ENCODE measurements around the gene EFCAB10.
A peak's percentile ranks its signal among the peaks of the same experiment; 100 is the strongest.
"Not testable (repeated sequence)": the region's sequence is repeated elsewhere in the genome, so short reads cannot be mapped to it uniquely, and the experiment has no call there.

Gene EFCAB10

GRCh38 chr7:105531792-105532671 lies 49.3 kb downstream of the EFCAB10 start, which contains the start of gene RINT1:
Gene RINT1 (plus strand): TSS chr7:105532201. CDS start chr7:105532316, 115 bp downstream.
- DNase-seq (ENCODE audit: low read depth in 3 of 3): peak; percentile 69 to 81 (median 81)

DNA sequence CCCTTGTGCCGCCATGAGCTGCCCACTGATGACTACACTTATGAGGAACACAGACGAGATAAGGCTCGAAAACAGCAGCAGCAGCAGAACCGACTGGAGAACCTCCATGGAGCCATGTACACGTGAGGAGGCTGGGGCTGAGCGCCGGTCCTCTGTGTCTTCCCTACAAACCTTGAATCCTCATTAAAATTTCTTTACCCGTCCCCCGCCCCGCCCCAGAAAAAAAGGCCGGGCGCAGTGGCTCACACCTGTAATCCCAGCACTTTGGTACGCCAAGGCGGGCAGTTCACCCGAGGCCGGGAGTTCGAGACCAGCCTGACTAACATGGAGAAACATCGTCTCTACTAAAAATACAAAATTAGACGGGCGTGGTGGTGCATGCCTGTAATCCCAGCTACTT lies 50.7 kb downstream of the EFCAB10 start:
- DNase-seq (ENCODE audit: low read depth in 3 of 3): no peak

DNA sequence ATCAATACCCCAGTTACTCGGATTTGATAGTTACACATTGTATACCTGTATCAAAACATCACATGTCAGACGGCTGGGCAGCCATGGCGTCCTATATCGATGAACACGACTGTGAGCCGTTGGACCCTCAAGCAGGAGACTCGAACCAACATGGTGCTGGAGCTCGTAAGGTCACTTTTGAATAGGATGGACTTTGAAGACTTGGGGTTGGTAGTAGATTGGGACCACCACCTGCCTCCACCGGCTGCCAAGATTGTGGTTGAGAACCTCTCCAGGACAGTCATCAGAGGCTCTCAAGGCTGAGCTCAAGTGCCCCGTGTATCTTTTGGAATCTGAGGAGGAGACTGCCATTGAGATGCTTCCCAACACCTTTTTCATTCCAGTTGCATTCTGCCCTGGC lies 51.2 kb downstream of the EFCAB10 start:
- no peak for DNase-seq (ENCODE audit: low read depth in 3 of 3)

- DNase-seq (ENCODE audit: low read depth in 3 of 3): not testable (repeated sequence)
Measured at GRCh38 chr7:105527737-105528136, 53.6 kb downstream of the EFCAB10 start.

GRCh38 chr7:105524840-105525239 lies 56.5 kb downstream of the EFCAB10 start:
- no peak for DNase-seq (ENCODE audit: low read depth in 3 of 3)

- not testable (repeated sequence) for DNase-seq (ENCODE audit: low read depth in 3 of 3)
Measured at GRCh38 chr7:105524423-105524822, 56.9 kb downstream of the EFCAB10 start.

DNA sequence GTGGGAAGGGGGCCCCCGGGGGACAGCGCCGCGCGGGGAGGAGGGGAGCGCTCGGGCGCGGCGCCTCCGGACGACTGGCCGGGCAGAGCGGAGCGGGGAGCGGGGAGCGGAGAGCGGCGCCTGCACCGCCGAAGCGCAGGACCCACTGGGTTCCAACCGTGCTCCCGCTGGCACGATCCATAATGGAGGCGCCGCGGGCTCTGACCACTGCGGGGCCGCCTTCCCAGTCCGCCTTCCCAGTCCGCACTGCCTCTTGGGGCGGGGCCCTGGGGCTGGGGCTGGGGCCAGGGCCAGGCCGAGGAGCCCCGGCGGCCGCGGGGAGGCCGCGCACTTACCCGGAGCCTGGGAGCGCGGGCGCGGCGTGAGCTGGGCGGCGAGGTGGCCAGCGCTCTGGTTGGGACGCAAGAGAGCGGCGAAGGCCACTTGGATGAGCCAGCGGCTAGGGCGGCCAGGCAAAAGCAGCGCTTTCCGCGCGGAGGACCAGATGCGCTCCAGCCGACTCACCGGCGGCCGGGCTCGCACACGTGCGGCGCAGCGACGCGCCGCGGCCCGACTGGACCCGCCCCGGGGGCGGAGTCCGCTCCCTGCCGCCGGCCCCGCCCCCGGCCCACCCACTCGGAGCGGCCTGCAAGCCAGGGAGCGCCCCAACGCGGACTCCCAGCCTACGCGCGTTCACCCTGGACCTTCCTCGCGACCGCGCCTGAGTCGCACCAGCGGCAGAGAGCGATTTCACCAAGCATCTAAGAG lies 59.4 kb downstream of the EFCAB10 start, which contains the start of gene PUS7:
Gene PUS7, minus strand, starts transcription at position 555 of the 747 bp plus-strand sequence. CDS start 13,759 bp downstream, outside the sequence.
- DNase-seq (ENCODE audit: low read depth in 3 of 3): peak; percentile 65 to 75 (median 74)

DNA sequence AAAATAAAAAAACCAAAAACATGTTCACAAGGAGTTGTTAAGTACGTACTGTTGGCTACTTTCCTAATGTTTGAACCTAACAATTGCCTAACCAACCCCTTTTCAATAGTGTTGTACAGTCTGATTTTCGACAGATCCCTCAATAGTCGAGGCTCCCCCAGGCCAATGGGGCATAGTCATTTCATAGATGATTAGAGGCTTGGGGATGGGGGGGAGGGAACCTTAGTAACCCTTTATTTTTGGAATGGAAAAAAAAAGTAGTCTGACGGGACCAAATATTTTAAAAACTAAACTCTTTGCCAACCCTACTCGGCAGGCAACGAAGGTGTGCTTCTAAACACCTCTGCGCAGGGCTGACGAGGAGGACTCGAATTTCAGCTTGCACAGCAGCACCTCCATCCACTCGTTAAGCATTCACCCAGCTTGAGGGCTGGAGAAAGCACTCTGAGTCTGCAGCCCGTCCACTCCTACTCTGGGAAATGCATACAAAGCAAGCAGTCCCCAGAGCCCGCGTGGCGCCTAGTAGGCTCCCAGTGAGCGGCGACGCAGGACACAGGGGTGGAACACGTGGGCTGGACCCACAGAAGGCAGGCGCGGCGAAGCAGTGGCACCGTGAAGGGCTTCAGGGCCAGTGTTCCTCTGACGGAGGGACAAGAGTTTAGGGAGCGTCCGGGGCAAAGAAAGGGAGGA lies 60.1 kb downstream of the EFCAB10 start:
- peak in 2 of 3 experiments; percentile 32 to 34 for DNase-seq (ENCODE audit: low read depth in 3 of 3)

DNA sequence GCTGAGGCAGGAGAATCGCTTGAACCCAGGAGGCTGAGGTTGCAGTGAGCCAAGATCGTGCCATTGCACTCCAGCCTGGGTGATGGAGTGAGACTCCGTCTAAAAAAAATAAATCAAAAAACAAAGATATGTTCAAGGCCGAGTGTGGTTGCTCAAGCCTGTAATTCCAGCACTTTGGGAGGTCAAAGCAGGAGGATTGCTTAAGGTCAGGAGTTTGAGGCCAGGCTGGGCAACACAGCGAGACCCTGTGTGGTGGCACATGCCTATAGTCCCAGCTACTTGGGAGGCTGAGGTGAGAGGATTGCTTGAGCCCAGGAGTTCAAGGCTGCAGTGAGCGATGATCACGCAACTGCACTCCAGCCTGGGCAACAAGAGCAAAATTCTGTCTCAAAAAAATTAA lies 60.7 kb downstream of the EFCAB10 start:
- DNase-seq (ENCODE audit: low read depth in 3 of 3): not testable (repeated sequence)

DNA sequence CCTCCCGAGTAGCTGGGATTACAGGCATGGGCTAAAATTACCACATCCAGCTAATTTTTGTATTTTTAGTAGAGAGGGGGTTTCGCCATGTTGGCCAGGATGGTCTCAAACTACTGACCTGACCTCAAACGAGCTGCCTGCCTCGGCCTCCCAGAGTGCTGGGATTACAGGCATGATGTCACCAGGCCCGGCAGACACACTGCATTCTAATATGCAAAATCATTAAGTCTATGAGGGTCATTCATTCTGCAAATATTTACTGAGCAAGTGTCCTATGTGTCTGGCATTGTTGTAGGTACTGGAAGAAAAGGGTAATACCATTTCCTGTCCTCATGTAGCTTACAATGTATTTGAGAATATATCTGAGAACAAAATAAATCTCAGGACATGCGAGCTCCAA lies 61.9 kb downstream of the EFCAB10 start:
- DNase-seq (ENCODE audit: low read depth in 3 of 3): no peak

GRCh38 chr7:105515610-105516009 lies 65.7 kb downstream of the EFCAB10 start:
- DNase-seq (ENCODE audit: low read depth in 3 of 3): not testable (repeated sequence)
